ENCODE data around the gene GMIP. TPM values are rescaled to one million over a fixed set of nuclear protein-coding genes. Genes with fewer than 3 reads are reported as not detected.

GMIP gene
- total and polyA plus RNA-seq, 8 donors, result 5.2 to 96.2 (median 13.8) TPM

DNA sequence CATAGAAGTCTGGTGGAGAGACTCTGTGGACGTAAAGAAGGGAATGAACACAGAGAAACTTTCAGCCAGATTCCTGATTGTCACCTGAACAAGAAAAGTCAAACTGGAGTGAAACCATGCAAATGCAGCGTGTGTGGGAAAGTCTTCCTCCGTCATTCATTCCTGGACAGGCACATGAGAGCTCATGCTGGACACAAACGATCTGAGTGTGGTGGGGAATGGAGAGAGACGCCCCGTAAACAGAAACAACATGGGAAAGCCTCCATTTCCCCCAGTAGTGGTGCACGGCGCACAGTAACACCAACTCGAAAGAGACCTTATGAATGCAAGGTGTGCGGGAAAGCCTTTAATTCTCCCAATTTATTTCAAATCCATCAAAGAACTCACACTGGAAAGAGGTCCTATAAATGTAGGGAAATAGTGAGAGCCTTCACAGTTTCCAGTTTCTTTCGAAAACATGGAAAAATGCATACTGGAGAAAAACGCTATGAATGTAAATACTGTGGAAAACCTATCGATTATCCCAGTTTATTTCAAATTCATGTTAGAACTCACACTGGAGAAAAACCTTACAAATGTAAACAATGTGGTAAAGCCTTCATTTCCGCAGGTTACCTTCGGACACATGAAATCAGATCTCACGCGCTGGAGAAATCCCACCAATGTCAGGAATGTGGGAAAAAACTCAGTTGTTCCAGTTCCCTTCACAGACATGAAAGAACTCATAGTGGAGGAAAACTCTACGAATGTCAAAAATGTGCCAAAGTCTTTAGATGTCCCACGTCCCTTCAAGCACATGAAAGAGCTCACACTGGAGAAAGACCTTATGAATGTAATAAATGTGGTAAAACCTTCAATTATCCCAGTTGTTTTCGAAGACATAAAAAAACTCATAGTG lies 36.0 kb upstream of the GMIP start:
- H3K27ac ChIP-seq, result no peak overlapping the region
- peaks cover 35 to 86% (median 73%) of the 10 kb centered on the region in 4 donors for H3K36me3 ChIP-seq
- H3K4me3 ChIP-seq, result no peak overlapping the region
- no peak for DNase-seq
- H3K27me3 ChIP-seq, result no peaks in the 10 kb centered on the region
- H3K4me1 ChIP-seq, result no peaks in the 10 kb centered on the region
- 96 to 98% (median 98%) methylated on average over 20 of the region's 20 CpGs for WGBS, 5 donors
- intact Hi-C loops (cut with DNase I; ENCODE audit: low total_unique reads), result no loop called here
- no peak for TF ChIP-seq POLR2AphosphoS5 (IDR thresholded peaks at IDR 0.05)
- TF ChIP-seq, protein P1, sequence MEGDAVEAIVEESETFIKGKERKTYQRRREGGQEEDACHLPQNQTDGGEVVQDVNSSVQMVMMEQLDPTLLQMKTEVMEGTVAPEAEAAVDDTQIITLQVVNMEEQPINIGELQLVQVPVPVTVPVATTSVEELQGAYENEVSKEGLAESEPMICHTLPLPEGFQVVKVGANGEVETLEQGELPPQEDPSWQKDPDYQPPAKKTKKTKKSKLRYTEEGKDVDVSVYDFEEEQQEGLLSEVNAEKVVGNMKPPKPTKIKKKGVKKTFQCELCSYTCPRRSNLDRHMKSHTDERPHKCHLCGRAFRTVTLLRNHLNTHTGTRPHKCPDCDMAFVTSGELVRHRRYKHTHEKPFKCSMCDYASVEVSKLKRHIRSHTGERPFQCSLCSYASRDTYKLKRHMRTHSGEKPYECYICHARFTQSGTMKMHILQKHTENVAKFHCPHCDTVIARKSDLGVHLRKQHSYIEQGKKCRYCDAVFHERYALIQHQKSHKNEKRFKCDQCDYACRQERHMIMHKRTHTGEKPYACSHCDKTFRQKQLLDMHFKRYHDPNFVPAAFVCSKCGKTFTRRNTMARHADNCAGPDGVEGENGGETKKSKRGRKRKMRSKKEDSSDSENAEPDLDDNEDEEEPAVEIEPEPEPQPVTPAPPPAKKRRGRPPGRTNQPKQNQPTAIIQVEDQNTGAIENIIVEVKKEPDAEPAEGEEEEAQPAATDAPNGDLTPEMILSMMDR (IDR thresholded peaks at IDR 0.05), result no peak
- no peak for TF ChIP-seq EP300 (IDR thresholded peaks at IDR 0.05)
- TF ChIP-seq POLR2A (IDR thresholded peaks at IDR 0.05), result no peak
- peaks cover 3 to 98% (median 51%) of the 10 kb centered on the region in 4 donors for H3K9me3 ChIP-seq

DNA sequence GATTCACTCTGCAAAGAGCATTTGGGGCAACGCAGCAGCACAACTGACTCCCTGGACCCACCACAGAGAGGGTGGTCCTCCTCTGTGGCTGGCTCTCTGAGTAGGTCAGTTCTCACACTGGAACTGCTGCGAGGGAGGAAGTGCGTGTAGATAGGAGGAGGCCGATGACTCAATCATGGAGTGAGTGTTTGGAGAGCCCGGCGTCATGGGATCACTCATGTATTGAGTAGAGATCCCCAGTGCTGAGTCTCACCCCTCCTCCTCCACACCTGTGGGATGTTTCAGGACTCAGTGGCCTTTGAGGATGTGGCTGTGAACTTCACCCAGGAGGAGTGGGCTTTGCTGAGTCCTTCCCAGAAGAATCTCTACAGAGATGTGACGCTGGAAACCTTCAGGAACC lies 34.1 kb upstream of the GMIP start:
- TF ChIP-seq, protein P1 (IDR thresholded peaks at IDR 0.05), result no peak
- TF ChIP-seq POLR2A (IDR thresholded peaks at IDR 0.05), result no peak
- no peak for TF ChIP-seq POLR2AphosphoS5 (IDR thresholded peaks at IDR 0.05)
- no peak for TF ChIP-seq EP300 (IDR thresholded peaks at IDR 0.05)
- DNase-seq, result no peak
- WGBS, 5 donors, result 87 to 98% (median 95%) methylated on average over 6 to 7 of the region's 7 CpGs
- Histone ChIP-seq H3K4me3 (no peak overlapping the region), H3K27me3 (no peaks in the 10 kb centered on the region), H3K27ac (no peak overlapping the region), H3K36me3 (peaks cover 38 to 98% (median 91%) of the 10 kb centered on the region in 4 donors), H3K4me1 (no peaks in the 10 kb centered on the region), H3K9me3 (peaks cover 3 to 90% (median 45%) of the 10 kb centered on the region in 4 donors)
- intact Hi-C loops (cut with DNase I; ENCODE audit: low total_unique reads), result no loop called here

DNA sequence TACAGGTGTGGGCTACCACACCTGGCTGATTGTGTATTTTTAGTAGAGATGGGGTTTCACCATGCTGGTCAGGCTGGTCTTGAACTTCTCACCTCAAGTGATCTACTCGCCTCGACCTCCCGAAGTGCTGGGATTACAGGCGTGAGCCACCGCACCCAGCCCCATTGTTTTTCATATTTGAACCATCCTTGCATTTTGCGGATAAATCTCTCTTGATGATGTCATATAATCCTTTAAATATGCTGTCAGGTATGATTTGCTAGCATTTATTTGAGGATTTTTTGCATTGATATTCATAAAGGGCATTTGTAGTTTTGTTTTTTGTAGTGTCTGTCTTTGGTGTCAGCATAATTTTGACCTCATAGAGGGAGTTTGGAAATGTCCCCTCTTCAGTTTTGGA lies 30.9 kb upstream of the GMIP start:
- Histone ChIP-seq H3K4me3 (no peak overlapping the region), H3K27ac (no peak overlapping the region), H3K4me1 (peaks cover 10 to 19% (median 12%) of the 10 kb centered on the region in 4 donors), H3K36me3 (peaks cover 29 to 73% (median 72%) of the 10 kb centered on the region in 4 donors), H3K9me3 (peaks cover 0 to 64% (median 27%) of the 10 kb centered on the region in 4 donors), H3K27me3 (no peaks in the 10 kb centered on the region)
- WGBS, 5 donors, result 97 to 99% (median 98%) methylated on average over 6 of the region's 6 CpGs
- no peak for DNase-seq
- TF ChIP-seq POLR2A (IDR thresholded peaks at IDR 0.05) (no peak), POLR2AphosphoS5 (IDR thresholded peaks at IDR 0.05) (no peak), EP300 (IDR thresholded peaks at IDR 0.05) (no peak)
- TF ChIP-seq, protein P1 (IDR thresholded peaks at IDR 0.05), result no peak
- intact Hi-C loops (cut with DNase I; ENCODE audit: low total_unique reads), result no loop called here

DNA sequence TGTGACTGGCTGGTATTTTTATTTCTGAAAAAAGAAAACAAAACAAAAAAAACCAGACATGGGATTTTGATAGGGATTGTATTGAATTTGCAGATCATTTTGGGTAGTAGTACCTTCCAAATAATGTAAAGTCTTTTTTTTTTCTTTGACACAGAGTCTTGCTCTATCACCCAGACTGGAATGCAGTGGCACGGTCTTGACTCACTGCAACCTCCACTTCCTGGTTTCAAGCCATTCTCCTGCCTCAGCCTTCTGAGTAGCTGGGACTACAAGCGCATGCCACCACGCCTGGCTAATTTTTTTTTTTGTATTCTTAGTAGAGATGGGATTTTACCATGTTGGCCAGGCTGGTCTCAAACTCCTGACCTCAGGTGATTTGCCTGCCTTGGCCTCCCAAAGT lies 29.4 kb upstream of the GMIP start:
- Histone ChIP-seq H3K4me3 (no peak overlapping the region), H3K36me3 (peaks cover 16 to 58% (median 57%) of the 10 kb centered on the region in 4 donors), H3K27ac (no peak overlapping the region), H3K9me3 (peaks cover 0 to 49% (median 20%) of the 10 kb centered on the region in 4 donors), H3K27me3 (no peaks in the 10 kb centered on the region), H3K4me1 (peaks cover 11 to 25% (median 21%) of the 10 kb centered on the region in 4 donors)
- TF ChIP-seq POLR2A (IDR thresholded peaks at IDR 0.05) (no peak), POLR2AphosphoS5 (IDR thresholded peaks at IDR 0.05) (no peak), EP300 (IDR thresholded peaks at IDR 0.05) (no peak)
- TF ChIP-seq, protein P1 (IDR thresholded peaks at IDR 0.05), result no peak
- WGBS, 5 donors, result 95 to 99% (median 96%) methylated on average over 3 of the region's 3 CpGs
- intact Hi-C loops (cut with DNase I; ENCODE audit: low total_unique reads), result no loop called here
- no peak for DNase-seq
